Glutamatergic neuron (in vitro differentiated cells): Measurements from ENCODE around the gene TUBGCP6. TPM values are rescaled to one million over a fixed set of nuclear protein-coding genes. Genes with fewer than 3 reads are reported as not detected.
"Not testable (repeated sequence)": the region's sequence is repeated elsewhere in the genome, so short reads cannot be mapped to it uniquely, and the experiment has no call there.

Source experiments
- DNase-seq: peaks from one replicate; pipeline ENCODE4 v3.0.0; 2022
- H3K27ac Mint-ChIP-seq: one replicate; pipeline ENCODE4 v1.8.0; 2020; ENCODE audit warnings: mild to moderate bottlenecking, mixed read lengths, inconsistent platforms; ENCODE audit not compliant: unreplicated experiment
- H3K27me3 Mint-ChIP-seq: one replicate; pipeline ENCODE4 v1.8.0; 2020; ENCODE audit warnings: mild to moderate bottlenecking, moderate library complexity, mixed read lengths, inconsistent platforms; ENCODE audit not compliant: unreplicated experiment
- H3K36me3 Mint-ChIP-seq: one replicate; pipeline ENCODE4 v1.8.0; 2020; ENCODE audit warnings: mild to moderate bottlenecking, mixed read lengths, inconsistent platforms; ENCODE audit not compliant: unreplicated experiment
- H3K4me1 Mint-ChIP-seq: one replicate; pipeline ENCODE4 v1.8.0; 2020; ENCODE audit warnings: mild to moderate bottlenecking, low read depth, mixed read lengths, inconsistent platforms; ENCODE audit not compliant: unreplicated experiment
- H3K4me3 Mint-ChIP-seq: one replicate; pipeline ENCODE4 v1.8.0; 2020; ENCODE audit warnings: mild to moderate bottlenecking, mixed read lengths, inconsistent platforms; ENCODE audit not compliant: unreplicated experiment
- H3K9me3 Mint-ChIP-seq: one replicate; pipeline ENCODE4 v1.8.0; 2020; ENCODE audit warnings: mild to moderate bottlenecking, moderate library complexity, mixed read lengths, inconsistent platforms; ENCODE audit not compliant: unreplicated experiment
- total RNA-seq: library from RNA; stranded (reverse); fragmentation: NEBNext Ultra II Directional; extraction: Animal tissue kit (Norgen Biotek cat#: 25700); gene quantifications from one replicate; pipeline ENCODE4 v1.2.1, GENCODE V29; 2021; ENCODE audit not compliant: unreplicated experiment
- TF ChIP-seq, protein P1 (sequence below): fragments of 200-600 bp; sonication (generic); IDR thresholded peaks from one replicate; pipeline ENCODE4 v1.5.0; 2021; ENCODE audit not compliant: partially characterized antibody, unreplicated experiment

TUBGCP6 gene
- total RNA-seq, 1 donor from 2014 or later: 51.0 TPM

DNA sequence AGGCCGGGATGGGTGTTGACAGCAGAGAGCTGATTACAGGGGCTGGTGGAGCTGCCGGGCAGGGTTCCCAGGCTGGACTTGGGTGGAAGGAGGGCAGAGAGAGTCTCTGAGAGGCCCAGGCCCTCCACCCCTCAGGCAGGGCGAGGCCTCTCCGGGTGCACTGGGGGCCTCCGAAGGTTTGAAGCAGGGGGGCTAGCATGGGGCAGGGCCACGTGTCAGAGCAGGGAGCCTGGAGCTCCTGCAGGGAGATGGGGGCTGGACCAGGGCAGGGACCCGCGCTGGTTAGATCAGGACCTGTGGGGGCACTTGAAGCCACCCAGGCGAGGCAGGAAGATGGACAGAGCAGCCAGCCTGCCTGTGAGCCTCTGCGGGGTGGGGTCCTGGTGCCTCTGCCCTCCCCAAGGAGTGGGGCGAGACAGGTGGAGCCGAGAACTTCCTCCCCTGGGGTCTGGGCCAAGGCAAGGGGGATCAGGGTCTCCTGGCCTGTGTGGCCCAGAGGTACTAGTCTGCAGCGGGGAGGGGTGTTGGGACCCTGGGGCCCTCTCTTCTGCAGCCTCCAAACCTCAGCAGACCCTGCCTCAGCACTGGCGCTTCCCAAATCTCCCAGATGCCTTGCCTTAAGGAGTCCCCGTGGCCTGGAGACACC, 73.4 kb downstream of the TUBGCP6 start:
- Mint-ChIP-seq H3K27me3 (peaks cover 15% of the 10 kb centered on the region), H3K36me3 (no peaks in the 10 kb centered on the region), H3K4me1 (peaks cover 3% of the 10 kb centered on the region), H3K27ac (no peak overlapping the region), H3K4me3 (peak overlapping the region; percentile 86), H3K9me3 (peaks cover 10% of the 10 kb centered on the region)
- no peak for DNase-seq
- TF ChIP-seq, protein P1, sequence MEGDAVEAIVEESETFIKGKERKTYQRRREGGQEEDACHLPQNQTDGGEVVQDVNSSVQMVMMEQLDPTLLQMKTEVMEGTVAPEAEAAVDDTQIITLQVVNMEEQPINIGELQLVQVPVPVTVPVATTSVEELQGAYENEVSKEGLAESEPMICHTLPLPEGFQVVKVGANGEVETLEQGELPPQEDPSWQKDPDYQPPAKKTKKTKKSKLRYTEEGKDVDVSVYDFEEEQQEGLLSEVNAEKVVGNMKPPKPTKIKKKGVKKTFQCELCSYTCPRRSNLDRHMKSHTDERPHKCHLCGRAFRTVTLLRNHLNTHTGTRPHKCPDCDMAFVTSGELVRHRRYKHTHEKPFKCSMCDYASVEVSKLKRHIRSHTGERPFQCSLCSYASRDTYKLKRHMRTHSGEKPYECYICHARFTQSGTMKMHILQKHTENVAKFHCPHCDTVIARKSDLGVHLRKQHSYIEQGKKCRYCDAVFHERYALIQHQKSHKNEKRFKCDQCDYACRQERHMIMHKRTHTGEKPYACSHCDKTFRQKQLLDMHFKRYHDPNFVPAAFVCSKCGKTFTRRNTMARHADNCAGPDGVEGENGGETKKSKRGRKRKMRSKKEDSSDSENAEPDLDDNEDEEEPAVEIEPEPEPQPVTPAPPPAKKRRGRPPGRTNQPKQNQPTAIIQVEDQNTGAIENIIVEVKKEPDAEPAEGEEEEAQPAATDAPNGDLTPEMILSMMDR: no peak

GRCh38 chr22:50170453-50171318, 74.1 kb downstream of the TUBGCP6 start, which contains the start of gene PANX2:
Gene PANX2 (plus strand): TSS chr22:50170731. CDS start chr22:50170731, 0 bp downstream.
- Mint-ChIP-seq H3K9me3 (peaks cover 10% of the 10 kb centered on the region), H3K27ac (no peak within 1 kb of the TSS), H3K4me3 (peak within 1 kb of the TSS; percentile 86), H3K4me1 (no peaks in the 10 kb centered on the region), H3K36me3 (no peaks in the 10 kb centered on the region), H3K27me3 (peaks cover 15% of the 10 kb centered on the region)
- peak; percentile 63 for DNase-seq
- TF ChIP-seq, protein P1: no peak

- H3K4me1 Mint-ChIP-seq: no peaks in the 10 kb centered on the region
- no peak overlapping the region for H3K27ac Mint-ChIP-seq
- H3K9me3 Mint-ChIP-seq: peaks cover 10% of the 10 kb centered on the region
- peaks cover 15% of the 10 kb centered on the region for H3K27me3 Mint-ChIP-seq
- TF ChIP-seq, protein P1: no peak
- H3K4me3 Mint-ChIP-seq: peak overlapping the region; percentile 67
- DNase-seq: no peak
- no peaks in the 10 kb centered on the region for H3K36me3 Mint-ChIP-seq
These were observed 75.0 kb downstream of the TUBGCP6 start for GRCh38 chr22:50169774-50170341.

GRCh38 chr22:50169181-50169759, 75.6 kb downstream of the TUBGCP6 start:
- Mint-ChIP-seq H3K27me3 (peaks cover 15% of the 10 kb centered on the region), H3K4me3 (peak overlapping the region; percentile 14), H3K27ac (no peak overlapping the region), H3K9me3 (peaks cover 10% of the 10 kb centered on the region), H3K36me3 (no peaks in the 10 kb centered on the region), H3K4me1 (no peaks in the 10 kb centered on the region)
- peak; percentile 31 for DNase-seq
- TF ChIP-seq, protein P1: no peak

- peaks cover 10% of the 10 kb centered on the region for H3K9me3 Mint-ChIP-seq
- peak overlapping the region; percentile 14 for H3K4me3 Mint-ChIP-seq
- H3K36me3 Mint-ChIP-seq, H3K27ac Mint-ChIP-seq, H3K4me1 Mint-ChIP-seq, DNase-seq: not testable (repeated sequence)
- H3K27me3 Mint-ChIP-seq: peaks cover 15% of the 10 kb centered on the region
These were observed 76.2 kb downstream of the TUBGCP6 start for GRCh38 chr22:50168490-50169180.
